Measurements from ENCODE around the gene CD40.
A peak's percentile ranks its signal among the peaks of the same experiment; 100 is the strongest.

The CD40 gene

DNA sequence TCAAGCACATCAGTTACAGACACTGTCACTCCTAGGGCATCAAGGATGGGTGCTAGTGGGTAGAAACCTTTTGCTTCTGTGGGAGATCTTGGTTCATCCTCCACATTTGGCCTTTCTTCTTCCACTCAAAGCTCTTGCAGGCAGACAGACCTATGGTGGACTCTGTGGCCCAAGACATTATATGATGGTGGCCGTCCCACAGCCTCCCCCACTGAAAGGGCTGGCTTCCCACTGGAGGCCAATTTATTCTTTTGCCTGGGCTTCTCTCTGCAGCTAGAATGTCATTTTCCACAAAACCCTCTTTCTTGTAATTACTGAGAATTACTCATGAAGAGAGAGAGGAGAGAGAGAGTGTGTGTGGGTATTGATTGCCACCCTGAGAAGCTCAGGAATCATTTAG is 43.8 kb downstream of the CD40 start:
- Mint-ChIP-seq H3K4me3 (no peak overlapping the region), H3K36me3 (ENCODE audit: insufficient read depth) (no peaks in the 10 kb centered on the region), H3K27ac (ENCODE audit: low read depth) (no peak overlapping the region), H3K9me3 (no peaks in the 10 kb centered on the region), H3K4me1 (no peaks in the 10 kb centered on the region), H3K27me3 (peaks cover 76% of the 10 kb centered on the region)
- DNase-seq (ENCODE audit: low spot score in 2 of 2) (no peak), ATAC-seq (replicated peaks; ENCODE audit: extremely low read depth, poor library complexity, severe bottlenecking) (no peak)

DNA sequence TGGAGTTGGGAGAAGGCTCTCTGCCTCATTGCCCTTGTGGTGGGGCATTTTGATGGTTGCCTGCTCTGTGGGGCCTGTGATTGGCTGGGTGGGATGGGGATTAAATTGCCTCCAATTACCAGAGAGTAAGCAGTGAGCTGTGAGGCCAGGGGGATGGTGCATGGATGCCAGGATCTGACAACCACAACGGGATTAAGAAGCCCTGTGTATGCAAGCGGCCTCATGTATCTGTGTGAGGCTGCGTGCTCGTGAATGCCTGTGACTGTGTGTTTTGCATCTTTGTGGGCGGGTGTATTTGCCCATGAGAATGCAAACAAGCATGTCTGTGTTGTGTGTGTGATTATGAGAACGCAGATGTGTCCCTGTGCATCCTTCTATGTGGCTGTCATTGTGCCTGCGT is 46.1 kb downstream of the CD40 start:
- Mint-ChIP-seq H3K27me3 (peaks cover 57% of the 10 kb centered on the region), H3K4me3 (no peak overlapping the region), H3K27ac (ENCODE audit: low read depth) (no peak overlapping the region), H3K4me1 (no peaks in the 10 kb centered on the region), H3K9me3 (no peaks in the 10 kb centered on the region), H3K36me3 (ENCODE audit: insufficient read depth) (no peaks in the 10 kb centered on the region)
- DNase-seq (ENCODE audit: low spot score in 2 of 2) (no peak), ATAC-seq (replicated peaks; ENCODE audit: extremely low read depth, poor library complexity, severe bottlenecking) (no peak)

DNA sequence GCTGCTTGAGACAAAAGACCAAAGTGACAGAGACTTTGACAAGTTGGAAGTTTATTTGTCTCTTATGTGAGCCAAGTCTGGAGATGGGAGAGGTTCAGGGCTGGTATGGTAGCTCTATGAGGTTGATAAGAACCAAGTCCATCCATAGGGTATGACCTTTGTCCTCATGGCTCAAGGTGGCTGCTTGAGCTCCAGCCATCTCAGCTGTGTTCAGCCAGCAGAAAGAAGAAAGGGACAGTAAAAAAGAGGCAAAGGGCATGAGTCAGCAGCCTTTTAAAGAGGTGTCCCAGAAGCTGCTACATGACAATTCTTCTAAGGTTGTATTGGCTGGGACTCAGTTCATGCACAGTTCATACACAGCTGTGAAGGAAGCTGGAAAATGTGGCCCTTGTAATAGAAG is 49.0 kb downstream of the CD40 start:
- no peak for ATAC-seq (replicated peaks; ENCODE audit: extremely low read depth, poor library complexity, severe bottlenecking)
- no peak overlapping the region for H3K4me3 Mint-ChIP-seq
- H3K27ac Mint-ChIP-seq (ENCODE audit: low read depth) = no peak overlapping the region
- H3K9me3 Mint-ChIP-seq = no peaks in the 10 kb centered on the region
- no peaks in the 10 kb centered on the region for H3K36me3 Mint-ChIP-seq (ENCODE audit: insufficient read depth)
- H3K4me1 Mint-ChIP-seq = no peaks in the 10 kb centered on the region
- H3K27me3 Mint-ChIP-seq = peaks cover 68% of the 10 kb centered on the region
- DNase-seq (ENCODE audit: low spot score in 2 of 2) = no peak

DNA sequence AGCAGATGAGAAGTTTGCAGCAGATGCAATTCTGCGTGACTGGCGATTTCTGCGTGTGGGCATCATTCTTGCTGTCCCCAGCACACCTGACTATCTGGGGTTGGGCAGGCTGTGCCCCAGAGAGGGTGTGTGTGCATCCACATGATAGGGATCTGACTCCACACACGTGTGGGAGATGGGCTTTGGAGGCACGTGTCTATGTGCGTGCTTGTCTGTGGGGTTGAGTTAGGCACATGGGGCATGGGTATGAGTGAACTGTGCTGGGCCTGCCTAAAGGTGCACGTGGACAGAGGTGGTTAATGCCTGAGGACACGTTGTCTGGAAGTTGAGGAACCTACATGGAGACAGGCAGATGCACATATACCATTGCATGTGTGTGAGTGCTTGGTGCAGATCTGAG is 50.3 kb downstream of the CD40 start:
- Mint-ChIP-seq H3K27me3 (peaks cover 68% of the 10 kb centered on the region), H3K36me3 (ENCODE audit: insufficient read depth) (no peaks in the 10 kb centered on the region), H3K9me3 (no peaks in the 10 kb centered on the region), H3K4me1 (no peaks in the 10 kb centered on the region), H3K4me3 (no peak overlapping the region), H3K27ac (ENCODE audit: low read depth) (no peak overlapping the region)
- ATAC-seq (replicated peaks; ENCODE audit: extremely low read depth, poor library complexity, severe bottlenecking) (no peak), DNase-seq (ENCODE audit: low spot score in 2 of 2) (no peak)

DNA sequence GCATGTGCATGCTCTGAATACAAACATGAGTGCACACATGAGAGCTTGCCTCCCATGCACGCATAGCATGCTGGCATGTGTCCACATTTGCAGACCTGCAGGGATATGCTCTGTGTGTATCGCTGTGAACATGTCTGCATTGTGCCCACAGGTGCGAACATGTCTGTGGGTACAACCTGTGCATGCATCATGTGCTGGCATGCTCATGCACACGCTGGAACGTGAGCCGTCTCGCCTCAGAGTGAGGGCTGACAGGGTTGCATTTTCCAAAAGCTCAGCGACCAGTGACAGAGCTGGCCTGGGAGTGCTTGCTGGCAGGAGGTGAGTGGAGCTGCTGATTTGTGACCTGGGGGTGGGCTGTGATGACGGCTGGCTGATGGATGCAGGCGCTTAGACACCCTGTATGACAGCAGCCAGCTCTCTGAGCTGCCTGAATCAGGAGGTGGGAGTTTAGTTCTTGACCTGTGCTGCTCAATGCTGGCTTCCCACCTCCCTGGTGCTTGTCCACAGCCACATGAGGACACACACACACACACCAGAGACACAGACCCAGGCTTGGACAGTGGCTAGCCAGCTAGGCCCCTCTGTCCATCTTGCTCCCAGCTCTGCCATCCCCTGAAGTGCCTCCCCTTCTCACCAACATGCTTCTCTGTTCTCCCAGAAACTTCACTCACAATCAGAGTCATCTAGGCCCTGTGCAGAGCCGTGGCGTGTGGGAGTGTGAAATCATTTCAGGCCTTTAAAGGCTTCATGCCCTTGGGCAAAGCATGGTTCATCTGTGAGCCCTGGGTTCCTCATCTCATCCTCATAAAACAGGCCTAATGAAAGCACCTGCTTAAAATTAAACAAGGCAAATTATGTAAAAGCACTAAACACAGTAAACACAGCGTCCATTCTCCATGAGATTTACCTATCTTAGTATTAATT is 51.4 kb downstream of the CD40 start:
- Mint-ChIP-seq H3K4me3 (no peak overlapping the region), H3K36me3 (ENCODE audit: insufficient read depth) (no peaks in the 10 kb centered on the region), H3K27me3 (peaks cover 66% of the 10 kb centered on the region), H3K4me1 (no peaks in the 10 kb centered on the region), H3K27ac (ENCODE audit: low read depth) (no peak overlapping the region), H3K9me3 (no peaks in the 10 kb centered on the region)
- DNase-seq (ENCODE audit: low spot score in 2 of 2) (no peak), ATAC-seq (replicated peaks; ENCODE audit: extremely low read depth, poor library complexity, severe bottlenecking) (no peak)

DNA sequence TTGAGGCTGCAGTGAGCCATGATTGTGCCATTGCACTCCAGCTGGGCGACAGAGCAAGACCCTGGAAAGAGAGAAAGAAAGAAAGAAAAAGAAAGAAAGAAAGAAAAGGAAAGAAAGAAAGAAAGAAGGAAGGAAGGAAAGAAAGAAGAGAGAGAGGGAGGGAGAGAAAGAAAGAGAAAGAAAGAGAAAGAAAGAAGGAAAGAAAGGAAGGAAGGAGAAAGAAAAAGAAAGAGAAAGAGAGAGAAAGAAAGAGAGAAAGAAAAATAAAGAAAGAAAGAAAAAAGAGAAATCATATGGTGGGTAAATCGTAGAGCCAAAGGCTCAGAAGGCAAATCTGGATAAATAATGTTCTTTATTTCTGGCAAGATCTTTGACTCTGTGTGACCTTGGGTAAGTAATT is 53.4 kb downstream of the CD40 start:
- H3K4me1 Mint-ChIP-seq = no peaks in the 10 kb centered on the region
- H3K4me3 Mint-ChIP-seq = no peak overlapping the region
- H3K9me3 Mint-ChIP-seq = no peaks in the 10 kb centered on the region
- no peak overlapping the region for H3K27ac Mint-ChIP-seq (ENCODE audit: low read depth)
- H3K36me3 Mint-ChIP-seq (ENCODE audit: insufficient read depth) = no peaks in the 10 kb centered on the region
- H3K27me3 Mint-ChIP-seq = peaks cover 68% of the 10 kb centered on the region
- no peak for ATAC-seq (replicated peaks; ENCODE audit: extremely low read depth, poor library complexity, severe bottlenecking)
- DNase-seq (ENCODE audit: low spot score in 2 of 2) = no peak

DNA sequence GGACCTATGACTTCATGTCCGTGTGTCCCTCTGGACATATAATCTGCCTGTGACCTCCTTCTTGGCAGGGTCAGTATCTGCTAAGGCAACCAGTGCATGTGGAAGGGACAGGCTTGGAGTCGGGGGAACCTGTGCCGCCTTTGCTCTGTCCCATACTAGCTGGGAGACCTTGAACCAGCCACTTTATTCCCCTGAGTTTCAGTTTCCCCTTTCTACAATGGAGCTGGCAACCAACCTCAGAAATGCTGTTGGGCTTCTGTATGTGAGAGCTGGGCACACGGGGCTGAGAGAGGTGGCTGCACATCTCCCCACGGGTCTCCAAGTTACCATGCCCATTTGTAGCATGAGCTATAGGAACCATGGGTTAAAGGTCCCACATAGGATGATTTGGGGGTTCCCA is 53.8 kb downstream of the CD40 start:
- no peak for ATAC-seq (replicated peaks; ENCODE audit: extremely low read depth, poor library complexity, severe bottlenecking)
- no peaks in the 10 kb centered on the region for H3K36me3 Mint-ChIP-seq (ENCODE audit: insufficient read depth)
- no peaks in the 10 kb centered on the region for H3K4me1 Mint-ChIP-seq
- peaks cover 68% of the 10 kb centered on the region for H3K27me3 Mint-ChIP-seq
- no peak overlapping the region for H3K4me3 Mint-ChIP-seq
- H3K9me3 Mint-ChIP-seq = no peaks in the 10 kb centered on the region
- H3K27ac Mint-ChIP-seq (ENCODE audit: low read depth) = no peak overlapping the region
- DNase-seq (ENCODE audit: low spot score in 2 of 2) = no peak

DNA sequence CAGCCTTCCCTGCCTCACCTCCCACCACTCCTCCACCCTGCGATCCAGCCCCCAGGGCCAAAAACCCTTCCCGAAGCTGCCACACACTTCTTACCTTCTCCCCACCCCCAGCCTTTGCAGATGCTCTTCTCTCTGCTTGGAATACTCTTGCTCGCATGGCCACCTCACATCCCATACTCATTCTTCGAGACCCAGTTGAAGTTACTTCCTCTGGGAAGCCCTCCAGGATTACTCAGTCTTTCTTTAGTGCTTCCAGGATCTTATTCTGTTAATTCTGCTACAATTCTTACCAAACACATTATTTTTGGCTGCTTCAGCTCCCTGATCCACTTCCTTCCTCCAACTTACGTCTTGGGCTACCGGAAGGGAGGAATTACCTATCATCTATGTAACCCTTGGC is 54.3 kb downstream of the CD40 start:
- H3K4me3 Mint-ChIP-seq = no peak overlapping the region
- H3K4me1 Mint-ChIP-seq = no peaks in the 10 kb centered on the region
- DNase-seq (ENCODE audit: low spot score in 2 of 2) = no peak
- no peaks in the 10 kb centered on the region for H3K9me3 Mint-ChIP-seq
- H3K27me3 Mint-ChIP-seq = peaks cover 66% of the 10 kb centered on the region
- no peak overlapping the region for H3K27ac Mint-ChIP-seq (ENCODE audit: low read depth)
- no peak for ATAC-seq (replicated peaks; ENCODE audit: extremely low read depth, poor library complexity, severe bottlenecking)
- no peaks in the 10 kb centered on the region for H3K36me3 Mint-ChIP-seq (ENCODE audit: insufficient read depth)

DNA sequence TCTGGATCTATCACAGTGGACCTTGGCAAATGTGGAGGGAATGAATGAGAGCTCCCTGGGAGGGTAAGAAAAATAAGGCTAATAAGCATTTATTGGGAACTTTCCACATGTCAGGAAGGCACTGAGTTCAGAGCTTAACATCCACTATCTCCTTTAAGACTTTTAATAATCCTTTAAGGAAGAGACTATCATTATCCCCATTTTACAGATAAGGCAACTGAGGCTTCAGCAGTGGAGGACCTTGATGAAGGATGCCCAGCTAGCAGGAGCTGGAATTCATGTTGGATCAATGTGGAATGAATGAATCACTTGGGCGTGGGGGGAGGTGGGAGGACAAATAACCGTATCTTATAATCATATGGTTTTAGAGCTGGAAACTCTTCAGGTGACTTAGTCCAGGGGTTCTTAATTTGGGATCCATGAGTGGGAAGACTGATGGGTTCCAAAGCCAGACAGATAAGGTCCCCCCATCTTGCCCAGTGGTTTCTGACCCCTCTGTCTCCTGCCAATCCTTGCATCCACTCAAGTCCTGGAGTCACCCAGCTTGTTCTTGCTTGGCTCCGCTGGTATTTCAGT is 54.9 kb downstream of the CD40 start:
- ATAC-seq (replicated peaks; ENCODE audit: extremely low read depth, poor library complexity, severe bottlenecking) (no peak), DNase-seq (ENCODE audit: low spot score in 2 of 2) (no peak)
- H3K36me3 Mint-ChIP-seq (ENCODE audit: insufficient read depth) = no peaks in the 10 kb centered on the region
- peaks cover 71% of the 10 kb centered on the region for H3K27me3 Mint-ChIP-seq
- H3K4me1 Mint-ChIP-seq = no peaks in the 10 kb centered on the region
- H3K27ac Mint-ChIP-seq (ENCODE audit: low read depth) = no peak overlapping the region
- no peaks in the 10 kb centered on the region for H3K9me3 Mint-ChIP-seq
- H3K4me3 Mint-ChIP-seq = no peak overlapping the region

DNA sequence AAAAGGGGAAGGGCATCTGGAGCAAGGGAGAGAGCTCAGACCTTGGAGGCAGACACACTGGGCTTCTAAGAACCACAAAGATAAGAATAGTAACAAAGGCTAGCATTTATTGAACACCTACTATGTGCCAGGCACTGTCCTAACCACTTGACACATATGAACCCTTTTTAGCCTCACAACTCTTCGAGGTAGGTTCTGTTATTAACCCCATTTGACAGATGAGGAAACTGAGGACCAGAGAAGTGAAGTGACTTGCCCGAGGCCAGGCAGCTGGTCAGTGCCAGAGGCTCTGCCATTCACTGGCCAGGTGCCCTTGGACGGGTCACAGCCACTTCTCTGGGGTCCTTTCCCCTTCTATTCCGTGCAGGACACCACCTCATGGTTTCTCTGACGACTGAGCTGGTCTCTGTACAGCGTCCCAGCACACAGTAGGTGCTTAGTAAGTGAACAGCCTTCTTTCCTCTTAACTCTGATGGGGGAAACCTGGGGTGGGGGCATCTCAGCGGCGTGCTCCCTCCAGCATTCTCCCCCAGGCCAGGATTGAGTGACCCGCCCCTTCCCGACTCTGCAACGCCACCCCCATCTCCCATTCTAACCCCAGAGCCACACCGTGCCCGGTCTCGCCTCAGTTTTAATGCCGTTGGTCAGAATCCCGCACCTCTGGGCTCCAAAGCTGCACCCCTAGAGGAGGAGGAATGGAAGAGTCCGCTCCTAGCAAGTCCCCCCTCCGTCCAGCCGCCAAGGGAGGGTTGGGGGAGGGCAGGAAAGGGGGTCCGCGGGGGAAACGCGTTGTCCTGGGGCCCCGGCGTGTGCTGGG is 55.7 kb downstream of the CD40 start:
- ATAC-seq (replicated peaks; ENCODE audit: extremely low read depth, poor library complexity, severe bottlenecking) (no peak), DNase-seq (ENCODE audit: low spot score in 2 of 2) (no peak)
- Mint-ChIP-seq H3K4me1 (no peaks in the 10 kb centered on the region), H3K4me3 (no peak overlapping the region), H3K27me3 (peaks cover 79% of the 10 kb centered on the region), H3K36me3 (ENCODE audit: insufficient read depth) (no peaks in the 10 kb centered on the region), H3K9me3 (no peaks in the 10 kb centered on the region), H3K27ac (ENCODE audit: low read depth) (no peak overlapping the region)

DNA sequence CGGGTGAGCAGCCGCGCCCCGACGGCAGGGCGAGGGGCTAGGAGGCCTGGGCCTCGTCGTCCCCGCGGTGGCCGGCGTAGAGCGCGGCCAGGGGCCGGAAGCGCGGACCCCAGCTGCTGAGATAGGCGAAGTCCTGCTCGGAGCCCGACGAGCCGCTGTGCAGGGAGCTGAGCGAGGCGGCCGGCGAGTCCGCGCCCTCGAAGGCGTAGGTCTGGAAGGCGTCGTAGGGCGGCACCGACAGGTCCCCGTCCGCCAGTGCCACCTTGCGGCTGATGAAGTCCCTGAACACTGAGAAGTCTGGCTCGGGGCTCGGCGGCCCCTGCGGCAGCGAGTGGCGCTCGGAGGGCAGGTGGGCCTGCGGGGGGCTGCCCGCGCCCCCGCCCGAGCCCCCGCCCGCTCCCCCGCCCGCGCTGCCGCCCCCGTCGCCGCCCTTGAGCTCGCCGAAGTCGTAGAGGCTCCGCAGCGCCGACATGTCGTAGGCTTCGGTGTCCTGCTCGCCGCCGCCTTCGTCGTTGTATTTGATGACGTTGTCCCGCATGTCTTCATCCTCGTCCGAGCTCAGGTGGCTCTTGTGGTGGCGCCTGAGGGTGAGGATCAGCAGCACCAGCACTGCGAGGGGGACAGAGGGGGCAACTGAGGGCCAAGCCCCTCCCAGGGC is 56.5 kb downstream of the CD40 start:
- Mint-ChIP-seq H3K36me3 (ENCODE audit: insufficient read depth) (no peaks in the 10 kb centered on the region), H3K27me3 (peaks cover 87% of the 10 kb centered on the region), H3K4me3 (no peak overlapping the region), H3K9me3 (no peaks in the 10 kb centered on the region), H3K27ac (ENCODE audit: low read depth) (no peak overlapping the region), H3K4me1 (no peaks in the 10 kb centered on the region)
- ATAC-seq (replicated peaks; ENCODE audit: extremely low read depth, poor library complexity, severe bottlenecking) (peak; percentile 72), DNase-seq (ENCODE audit: low spot score in 2 of 2) (peak; percentile 23 to 46)

DNA sequence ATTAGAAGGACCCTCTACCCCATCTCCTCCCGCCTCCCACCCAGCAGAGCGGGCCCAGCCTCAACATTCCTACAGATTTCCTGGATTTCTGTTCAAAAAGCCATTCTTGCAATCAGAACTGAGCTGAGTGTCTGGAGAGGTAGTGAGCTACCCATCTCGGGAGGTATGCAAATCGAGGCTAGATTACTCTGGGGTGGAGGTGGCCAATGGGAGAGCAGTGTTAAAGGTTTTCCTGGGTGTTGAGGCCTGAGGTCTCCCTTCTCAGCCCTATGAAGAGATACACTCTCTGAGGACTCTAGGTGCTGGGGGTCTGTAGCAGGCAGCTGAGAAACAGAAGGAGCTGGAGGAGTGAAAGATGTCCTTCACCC is 57.0 kb downstream of the CD40 start:
- ATAC-seq (replicated peaks; ENCODE audit: extremely low read depth, poor library complexity, severe bottlenecking) (no peak), DNase-seq (ENCODE audit: low spot score in 2 of 2) (no peak)
- Mint-ChIP-seq H3K4me3 (no peak overlapping the region), H3K27ac (ENCODE audit: low read depth) (no peak overlapping the region), H3K36me3 (ENCODE audit: insufficient read depth) (no peaks in the 10 kb centered on the region), H3K9me3 (no peaks in the 10 kb centered on the region), H3K4me1 (no peaks in the 10 kb centered on the region), H3K27me3 (peaks cover 88% of the 10 kb centered on the region)
